Neural cell (in vitro differentiated cells): ENCODE results near the gene NTMT1. TPM values are rescaled to one million over a fixed set of nuclear protein-coding genes. Genes with fewer than 3 reads are reported as not detected.

Source experiments
- H2AFZ ChIP-seq: fragments of 200-600, 300-800 bp; sonication (generic), shearing (Covaris generic); 2 replicates; pipeline ENCODE4 v1.6.0; 2014; ENCODE audit warnings: low read depth, mild to moderate bottlenecking, antibody characterized with exemption, low read length, moderate library complexity
- H3F3A ChIP-seq: fragments of 200-600 bp; shearing (Covaris generic); 2 replicates; pipeline ENCODE4 v1.6.1; 2016; ENCODE audit warnings: mild to moderate bottlenecking, moderate library complexity, mixed read lengths, antibody characterized with exemption, low read length; ENCODE audit not compliant: insufficient read depth, poor library complexity, severe bottlenecking
- H3K27ac ChIP-seq: fragments of 200-600, 300-800 bp; sonication (generic), shearing (Covaris generic); 2 replicates; pipeline ENCODE4 v1.5.1; 2014; ENCODE audit warnings: mild to moderate bottlenecking, low read length, moderate library complexity
- H3K27me3 ChIP-seq: fragments of 300-800, 200-600 bp; sonication (generic), shearing (Covaris generic); 2 replicates; pipeline ENCODE4 v1.6.0; 2014; ENCODE audit warnings: mild to moderate bottlenecking, low read depth, low read length, moderate library complexity; ENCODE audit not compliant: insufficient read depth
- H3K36me3 ChIP-seq: fragments of 300-800, 200-600 bp; sonication (generic), shearing (Covaris generic); 2 replicates; pipeline ENCODE4 v1.5.1; 2014; ENCODE audit warnings: mild to moderate bottlenecking, antibody characterized with exemption, low read length, moderate library complexity; ENCODE audit not compliant: insufficient read depth
- H3K4me2 ChIP-seq: fragments of 300-800, 200-600 bp; sonication (generic), shearing (Covaris generic); 2 replicates; pipeline ENCODE4 v1.6.0; 2014; ENCODE audit warnings: mild to moderate bottlenecking, low read length
- H3K4me3 ChIP-seq: fragments of 300-800, 200-600 bp; sonication (generic), shearing (Covaris generic); 2 replicates; pipeline ENCODE4 v1.5.1; 2014; ENCODE audit warnings: mild to moderate bottlenecking, low read length, moderate library complexity
- H3K79me2 ChIP-seq: fragments of 200-600 bp; shearing (Covaris generic); replicated peaks from 2 replicates; pipeline ENCODE4 v1.6.0; 2014; ENCODE audit warnings: mild to moderate bottlenecking, low read length, moderate library complexity; ENCODE audit not compliant: insufficient read depth
- H3K9ac ChIP-seq: fragments of 300-800, 200-600 bp; sonication (generic), shearing (Covaris generic); 2 replicates; pipeline ENCODE4 v1.6.1; 2016; ENCODE audit warnings: mild to moderate bottlenecking, low read length, mixed read lengths
- H3K9me2 ChIP-seq: fragments of 200-600 bp; shearing (Covaris generic); 2 replicates; pipeline ENCODE4 v1.6.1; 2016; ENCODE audit warnings: mild to moderate bottlenecking, low read length, mixed read lengths; ENCODE audit not compliant: insufficient read depth
- H3K9me3 ChIP-seq: fragments of 200-600, 300-800 bp; sonication (generic), shearing (Covaris generic); 2 replicates; pipeline ENCODE4 v1.6.1; 2016; ENCODE audit warnings: mild to moderate bottlenecking, mixed run types, low read length, moderate library complexity, mixed read lengths
- H4K20me1 ChIP-seq: fragments of 200-600 bp; shearing (Covaris generic); 2 replicates; pipeline ENCODE4 v1.6.1; 2016; ENCODE audit warnings: mild to moderate bottlenecking, mixed run types; ENCODE audit not compliant: insufficient read depth
- CTCF ChIP-seq: fragments of 450-650 bp; IDR thresholded peaks from 2 replicates; pipeline ENCODE4 v1.5.1; 2014; ENCODE audit warnings: antibody characterized with exemption, mild to moderate bottlenecking, moderate library complexity; ENCODE audit not compliant: poor library complexity, severe bottlenecking
- EP300 ChIP-seq: fragments of 450-650 bp; conservative IDR thresholded peaks from 2 replicates; pipeline ENCODE4 v1.6.1; 2014; ENCODE audit warnings: antibody characterized with exemption, mild to moderate bottlenecking, moderate library complexity; ENCODE audit not compliant: poor library complexity, severe bottlenecking
- EZH2 ChIP-seq: fragments of 200-600, 300-800 bp; shearing (Covaris generic), sonication (generic); IDR thresholded peaks from 2 replicates; pipeline ENCODE4 v1.6.1; 2014; ENCODE audit warnings: antibody characterized with exemption, low read length, borderline replicate concordance, mild to moderate bottlenecking; ENCODE audit not compliant: insufficient read depth, poor library complexity, severe bottlenecking
- MXI1 ChIP-seq: fragments of 450-650 bp; conservative IDR thresholded peaks from 2 replicates; pipeline ENCODE4 v1.6.1; 2014; ENCODE audit warnings: antibody characterized with exemption, mild to moderate bottlenecking; ENCODE audit not compliant: poor library complexity, severe bottlenecking
- POLR2AphosphoS5 ChIP-seq: IDR thresholded peaks from 2 replicates; pipeline ENCODE4 v1.6.1; 2012
- RAD21 ChIP-seq: fragments of 450-650 bp; conservative IDR thresholded peaks from 2 replicates; pipeline ENCODE4 v1.6.1; 2014; ENCODE audit warnings: antibody characterized with exemption, mild to moderate bottlenecking, moderate library complexity
- SMC3 ChIP-seq: fragments of 450-650 bp; conservative IDR thresholded peaks from 2 replicates; pipeline ENCODE4 v1.6.1; 2014; ENCODE audit warnings: antibody characterized with exemption, mild to moderate bottlenecking, moderate library complexity; ENCODE audit not compliant: poor library complexity
- TAF1 ChIP-seq: IDR thresholded peaks from 2 replicates; pipeline ENCODE4 v1.6.1; 2012; ENCODE audit warnings: low read depth
- polyA plus RNA-seq: library from polyadenylated mRNA; depleted of rRNA; stranded (reverse); fragments of >200 nt; gene quantifications from 2 replicates; pipeline ENCODE4 v1.2.3, GENCODE V29; 2014
- TF ChIP-seq, protein P1 (sequence below): IDR thresholded peaks from 2 replicates; pipeline ENCODE4 v1.6.1; 2012; ENCODE audit warnings: borderline replicate concordance

NTMT1 gene
- polyA plus RNA-seq, 1 donor from 2014 or later, result 35.9 TPM

DNA sequence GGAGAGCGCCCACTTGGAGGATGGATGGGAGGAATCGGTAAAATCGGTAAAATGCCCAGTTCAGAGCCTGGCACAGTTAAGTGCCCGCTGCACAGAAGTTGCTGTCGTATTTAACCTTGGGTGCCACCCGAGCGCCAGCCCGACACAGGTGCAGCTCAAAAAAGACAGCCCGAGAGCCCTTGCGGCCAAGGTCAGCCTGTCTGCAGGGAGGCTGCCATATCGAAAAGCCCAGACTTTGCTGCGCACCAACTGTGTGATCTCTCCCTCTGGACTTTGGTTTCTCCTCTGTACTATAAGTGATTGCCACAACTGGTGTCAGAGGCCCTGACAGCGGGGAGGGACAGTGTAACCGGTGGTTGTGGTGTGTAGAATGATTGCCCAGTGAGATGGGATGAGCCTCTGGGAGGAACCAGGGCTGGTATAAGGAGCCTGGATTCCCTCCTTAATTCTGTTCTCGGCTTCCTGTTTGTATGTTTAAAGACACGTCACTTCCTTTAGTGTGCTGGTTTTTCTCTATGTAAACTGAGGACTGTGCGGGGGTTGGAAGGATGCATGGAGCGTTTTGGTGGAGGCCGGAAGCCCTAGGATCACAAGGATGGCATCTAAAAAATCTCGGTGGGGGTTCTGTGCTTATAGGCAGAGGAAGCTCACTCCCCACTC is 792 bp downstream of the NTMT1 start:
- no peaks in the 10 kb centered on the region for H3K27me3 ChIP-seq
- H3F3A ChIP-seq, result no peaks in the 10 kb centered on the region
- H3K36me3 ChIP-seq, result no peaks in the 10 kb centered on the region
- H3K9me3 ChIP-seq, result no peaks in the 10 kb centered on the region
- H3K27ac ChIP-seq, result peak overlapping the region; percentile 77
- peak overlapping the region; percentile 95 for H3K4me3 ChIP-seq
- H3K4me2 ChIP-seq, result peak overlapping the region; percentile 90
- TF ChIP-seq, protein P1, sequence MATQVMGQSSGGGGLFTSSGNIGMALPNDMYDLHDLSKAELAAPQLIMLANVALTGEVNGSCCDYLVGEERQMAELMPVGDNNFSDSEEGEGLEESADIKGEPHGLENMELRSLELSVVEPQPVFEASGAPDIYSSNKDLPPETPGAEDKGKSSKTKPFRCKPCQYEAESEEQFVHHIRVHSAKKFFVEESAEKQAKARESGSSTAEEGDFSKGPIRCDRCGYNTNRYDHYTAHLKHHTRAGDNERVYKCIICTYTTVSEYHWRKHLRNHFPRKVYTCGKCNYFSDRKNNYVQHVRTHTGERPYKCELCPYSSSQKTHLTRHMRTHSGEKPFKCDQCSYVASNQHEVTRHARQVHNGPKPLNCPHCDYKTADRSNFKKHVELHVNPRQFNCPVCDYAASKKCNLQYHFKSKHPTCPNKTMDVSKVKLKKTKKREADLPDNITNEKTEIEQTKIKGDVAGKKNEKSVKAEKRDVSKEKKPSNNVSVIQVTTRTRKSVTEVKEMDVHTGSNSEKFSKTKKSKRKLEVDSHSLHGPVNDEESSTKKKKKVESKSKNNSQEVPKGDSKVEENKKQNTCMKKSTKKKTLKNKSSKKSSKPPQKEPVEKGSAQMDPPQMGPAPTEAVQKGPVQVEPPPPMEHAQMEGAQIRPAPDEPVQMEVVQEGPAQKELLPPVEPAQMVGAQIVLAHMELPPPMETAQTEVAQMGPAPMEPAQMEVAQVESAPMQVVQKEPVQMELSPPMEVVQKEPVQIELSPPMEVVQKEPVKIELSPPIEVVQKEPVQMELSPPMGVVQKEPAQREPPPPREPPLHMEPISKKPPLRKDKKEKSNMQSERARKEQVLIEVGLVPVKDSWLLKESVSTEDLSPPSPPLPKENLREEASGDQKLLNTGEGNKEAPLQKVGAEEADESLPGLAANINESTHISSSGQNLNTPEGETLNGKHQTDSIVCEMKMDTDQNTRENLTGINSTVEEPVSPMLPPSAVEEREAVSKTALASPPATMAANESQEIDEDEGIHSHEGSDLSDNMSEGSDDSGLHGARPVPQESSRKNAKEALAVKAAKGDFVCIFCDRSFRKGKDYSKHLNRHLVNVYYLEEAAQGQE, result no peak
- TF ChIP-seq EP300, result no peak
- TF ChIP-seq SMC3, result no peak
- no peak for TF ChIP-seq POLR2AphosphoS5
- TF ChIP-seq RAD21, result no peak
- TF ChIP-seq CTCF, result no peak
- no peak for TF ChIP-seq EZH2
- TF ChIP-seq TAF1, result no peak
- no peak for TF ChIP-seq MXI1
- peaks cover 50% of the 10 kb centered on the region for H3K79me2 ChIP-seq
- H2AFZ ChIP-seq, result no peak overlapping the region
- H3K9me2 ChIP-seq, result no peaks in the 10 kb centered on the region
- H3K9ac ChIP-seq, result peak overlapping the region; percentile 83
- peaks cover 10% of the 10 kb centered on the region for H4K20me1 ChIP-seq

DNA sequence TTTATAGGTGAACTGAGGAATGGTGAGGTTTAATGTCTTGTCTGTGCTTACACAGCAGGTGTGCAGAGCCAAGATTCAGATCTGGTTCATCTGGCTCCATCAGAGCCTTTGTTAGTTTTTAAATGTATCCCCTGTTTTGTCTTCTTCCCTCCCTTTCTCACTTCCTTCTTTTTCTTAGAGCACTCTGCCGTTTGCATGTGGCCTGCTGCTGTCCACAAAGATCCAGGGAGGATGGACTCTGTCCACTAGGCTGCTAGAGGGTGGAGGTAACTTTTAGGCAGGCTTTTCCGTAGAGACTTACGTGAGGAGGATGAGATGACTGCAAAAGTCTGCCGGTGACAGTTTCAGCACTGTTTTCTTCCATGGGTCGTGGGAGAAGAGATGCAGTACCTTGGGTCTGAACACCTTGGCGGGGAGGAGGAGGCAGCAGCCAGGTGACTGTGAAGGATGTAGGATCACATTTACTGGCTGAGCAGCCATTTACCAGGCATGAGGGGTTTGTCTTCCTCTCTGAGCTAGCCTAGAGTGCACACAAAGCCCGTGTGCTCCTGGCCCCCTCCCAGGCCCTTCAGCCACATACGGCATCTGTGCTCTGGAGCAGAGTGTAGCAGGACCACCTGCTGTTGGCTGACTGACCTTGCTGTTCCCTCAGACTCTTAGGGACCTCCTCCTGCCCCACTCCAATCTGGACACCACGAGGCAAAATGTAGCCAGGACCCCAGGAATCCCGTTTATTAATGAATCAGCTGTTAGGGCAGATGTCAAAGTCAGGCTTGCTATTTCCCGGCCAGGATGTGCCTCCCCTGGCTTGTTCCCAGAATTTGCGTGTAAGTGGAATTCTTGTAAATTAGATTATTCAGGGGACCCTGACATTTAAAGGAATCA is 1.8 kb downstream of the NTMT1 start:
- Histone ChIP-seq H3K9me3 (no peaks in the 10 kb centered on the region), H3K27ac (no peak overlapping the region), H3K79me2 (peaks cover 59% of the 10 kb centered on the region), H3K4me3 (peak overlapping the region; percentile 95), H4K20me1 (peaks cover 10% of the 10 kb centered on the region), H3K4me2 (peak overlapping the region; percentile 90), H3K9ac (no peak overlapping the region), H3F3A (no peaks in the 10 kb centered on the region), H3K9me2 (no peaks in the 10 kb centered on the region), H2AFZ (no peak overlapping the region), H3K36me3 (no peaks in the 10 kb centered on the region), H3K27me3 (no peaks in the 10 kb centered on the region)
- TF ChIP-seq, protein P1, result no peak
- TF ChIP-seq SMC3, result no peak
- no peak for TF ChIP-seq RAD21
- TF ChIP-seq CTCF, result no peak
- no peak for TF ChIP-seq MXI1
- TF ChIP-seq TAF1, result no peak
- TF ChIP-seq POLR2AphosphoS5, result no peak
- TF ChIP-seq EZH2, result no peak
